GM18519 (cell line): ENCODE data around the gene B4GALT5.
A peak's percentile ranks its signal among the peaks of the same experiment; 100 is the strongest.
"Not testable (repeated sequence)": the region's sequence is repeated elsewhere in the genome, so short reads cannot be mapped to it uniquely, and the experiment has no call there.

Experiments used
- ATAC-seq: cut with Tn5 transposase; IDR thresholded peaks from one replicate; pipeline ENCODE4 v1.9.1; 2021; ENCODE audit warnings: mild to moderate bottlenecking, moderate library complexity; ENCODE audit not compliant: unreplicated experiment, low FRiP score

B4GALT5 gene, protein sequence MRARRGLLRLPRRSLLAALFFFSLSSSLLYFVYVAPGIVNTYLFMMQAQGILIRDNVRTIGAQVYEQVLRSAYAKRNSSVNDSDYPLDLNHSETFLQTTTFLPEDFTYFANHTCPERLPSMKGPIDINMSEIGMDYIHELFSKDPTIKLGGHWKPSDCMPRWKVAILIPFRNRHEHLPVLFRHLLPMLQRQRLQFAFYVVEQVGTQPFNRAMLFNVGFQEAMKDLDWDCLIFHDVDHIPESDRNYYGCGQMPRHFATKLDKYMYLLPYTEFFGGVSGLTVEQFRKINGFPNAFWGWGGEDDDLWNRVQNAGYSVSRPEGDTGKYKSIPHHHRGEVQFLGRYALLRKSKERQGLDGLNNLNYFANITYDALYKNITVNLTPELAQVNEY

GRCh38 chr20:49713753-49714712 is at the start of gene B4GALT5:
Gene B4GALT5 (minus strand): TSS chr20:49713878. CDS start chr20:49713690, 188 bp downstream.
- ATAC-seq = peak; percentile 57

- ATAC-seq = no peak
These were observed 49.5 kb upstream of the B4GALT5 start for GRCh38 chr20:49762940-49763766.

DNA sequence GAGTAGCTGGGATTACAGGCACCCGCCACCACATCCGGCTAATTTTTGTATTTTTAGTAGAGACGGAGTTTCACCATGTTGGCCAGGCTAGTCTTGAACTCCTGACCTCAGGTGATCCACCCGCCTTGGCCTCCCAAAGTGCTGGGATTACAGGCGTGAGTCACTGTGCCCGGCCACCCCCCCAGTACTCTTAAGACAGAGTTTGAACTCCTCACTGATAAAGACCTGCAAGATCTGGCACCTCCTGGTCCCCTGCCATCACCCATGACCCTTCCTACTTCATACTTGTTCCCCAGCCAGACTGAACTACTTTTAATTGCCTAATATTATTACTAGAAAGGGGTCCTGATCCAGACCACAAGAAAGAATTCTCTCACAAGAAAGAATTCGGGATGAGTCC is 48.2 kb upstream of the B4GALT5 start:
- not testable (repeated sequence) for ATAC-seq

DNA sequence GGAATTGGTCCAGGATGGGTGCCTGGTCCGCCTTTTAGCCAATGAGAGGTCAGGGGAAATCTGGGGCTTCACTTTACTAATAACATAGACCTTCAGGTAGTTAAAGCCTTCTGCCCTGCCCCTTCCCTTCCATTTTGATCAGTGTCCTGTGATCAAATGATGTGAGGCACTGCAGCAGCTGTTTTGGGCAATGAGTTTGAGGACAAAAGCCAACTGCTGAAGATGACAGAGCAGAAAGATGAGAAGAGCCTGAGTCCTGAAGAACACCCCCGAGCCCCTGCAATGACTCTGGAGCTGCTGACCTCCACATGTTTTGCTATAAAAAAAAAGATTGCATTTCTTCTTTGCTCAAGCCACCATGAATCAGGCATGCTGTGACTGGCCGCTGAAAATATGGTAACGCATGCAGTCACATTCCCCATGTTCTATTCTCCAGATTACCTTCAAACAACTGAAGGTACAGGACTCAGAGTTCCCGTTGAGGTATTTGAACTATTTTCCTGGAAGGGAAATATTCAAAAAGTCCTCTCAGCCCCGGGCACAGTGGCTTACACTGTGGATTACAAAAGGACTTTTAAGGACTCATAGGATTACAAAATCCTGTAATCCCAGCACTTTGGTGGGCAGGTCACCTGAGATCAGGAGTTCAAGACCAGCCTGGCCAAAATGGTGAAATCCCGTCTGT is 45.7 kb upstream of the B4GALT5 start:
- no peak for ATAC-seq

- ATAC-seq = no peak
These were observed 45.1 kb upstream of the B4GALT5 start for GRCh38 chr20:49758781-49759180.

DNA sequence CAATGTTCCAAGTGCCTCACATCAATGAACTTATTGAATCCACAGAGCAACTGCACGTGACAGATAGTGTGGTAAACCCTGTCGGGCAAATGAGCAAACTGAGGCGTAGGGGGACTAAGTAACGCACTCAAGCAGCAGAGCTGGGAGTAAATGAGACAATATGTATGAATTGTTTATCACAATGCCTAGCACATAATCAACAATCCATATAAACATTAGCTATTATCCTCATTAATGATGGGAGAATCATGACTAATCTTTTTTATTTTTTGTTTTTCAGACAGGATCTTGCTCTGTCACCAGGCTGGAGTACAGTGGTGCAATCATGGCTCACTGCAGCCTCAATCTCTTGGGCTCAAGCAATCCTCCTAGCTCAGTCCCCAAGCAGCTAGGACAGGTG is 43.9 kb upstream of the B4GALT5 start:
- no peak for ATAC-seq

GRCh38 chr20:49756241-49756640 is 42.6 kb upstream of the B4GALT5 start:
- no peak for ATAC-seq

DNA sequence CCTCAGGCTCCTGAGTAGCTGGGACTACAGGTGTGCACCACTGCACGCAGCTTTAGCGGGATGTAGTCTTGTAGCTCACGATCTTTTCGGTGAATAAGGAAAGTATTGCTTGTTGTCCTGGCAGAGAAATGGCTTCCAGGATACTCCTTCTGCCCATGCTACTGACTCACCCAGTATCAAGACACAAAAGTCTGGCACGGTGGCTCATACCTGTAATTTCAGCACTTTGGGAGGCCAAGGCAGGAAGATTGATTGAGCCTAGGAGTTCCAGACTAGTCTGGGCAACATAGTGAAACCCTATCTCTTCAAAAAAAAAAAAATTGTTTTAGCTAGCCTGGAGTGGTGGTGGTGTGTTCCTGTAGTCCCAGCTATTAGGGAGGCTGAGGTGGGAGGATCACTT is 40.9 kb upstream of the B4GALT5 start:
- ATAC-seq = no peak

DNA sequence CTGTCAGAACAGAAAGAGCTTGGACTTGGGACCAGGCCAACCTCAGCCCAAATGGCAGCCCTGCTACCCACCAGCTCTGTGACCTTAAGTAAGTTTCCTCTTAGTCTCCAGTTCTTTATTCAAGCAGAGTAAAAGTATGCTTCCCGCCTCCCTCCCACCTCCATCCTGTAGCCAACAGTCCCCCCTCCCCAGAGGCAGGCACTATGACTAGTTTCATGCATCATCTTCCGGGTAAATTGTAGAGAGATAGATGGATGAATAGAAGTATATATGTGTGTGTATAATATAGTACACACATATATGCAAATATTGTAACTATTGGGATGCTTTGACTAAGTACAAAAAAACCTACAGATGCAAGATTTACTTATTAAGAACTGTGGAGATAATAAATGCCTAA is 39.5 kb upstream of the B4GALT5 start:
- ATAC-seq = no peak

DNA sequence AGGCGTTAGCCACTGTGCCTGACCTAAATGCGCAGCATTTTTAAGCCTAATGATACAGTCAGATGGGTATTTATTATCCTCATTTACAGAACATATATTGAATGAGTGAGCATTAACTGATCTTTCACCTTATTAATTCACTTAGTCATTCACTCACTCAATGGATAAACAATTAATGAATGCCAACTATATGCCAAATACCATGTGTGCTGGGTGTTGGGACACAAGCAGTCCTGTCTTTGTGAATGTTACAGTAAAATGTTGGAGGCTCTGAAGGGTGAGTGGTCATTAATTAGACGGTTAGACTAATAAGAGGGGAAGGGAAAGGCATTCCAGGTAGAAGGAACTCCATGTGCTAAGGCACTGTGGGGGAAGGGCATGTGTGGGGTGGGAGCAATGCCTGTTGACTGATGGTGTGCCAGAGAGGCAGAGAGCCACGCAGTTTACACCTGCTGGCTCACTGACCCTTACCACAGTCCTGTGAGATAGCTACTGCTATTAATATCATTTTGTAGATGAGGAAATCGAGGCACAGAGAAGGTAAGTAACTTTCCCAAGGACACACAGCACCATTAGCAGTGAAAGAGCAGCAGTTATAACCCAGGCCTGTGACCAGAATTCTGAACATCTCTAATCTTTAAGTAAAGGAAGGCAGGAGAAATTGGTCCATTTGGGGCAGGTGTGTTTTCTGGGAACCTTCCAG is 38.7 kb upstream of the B4GALT5 start:
- no peak for ATAC-seq

DNA sequence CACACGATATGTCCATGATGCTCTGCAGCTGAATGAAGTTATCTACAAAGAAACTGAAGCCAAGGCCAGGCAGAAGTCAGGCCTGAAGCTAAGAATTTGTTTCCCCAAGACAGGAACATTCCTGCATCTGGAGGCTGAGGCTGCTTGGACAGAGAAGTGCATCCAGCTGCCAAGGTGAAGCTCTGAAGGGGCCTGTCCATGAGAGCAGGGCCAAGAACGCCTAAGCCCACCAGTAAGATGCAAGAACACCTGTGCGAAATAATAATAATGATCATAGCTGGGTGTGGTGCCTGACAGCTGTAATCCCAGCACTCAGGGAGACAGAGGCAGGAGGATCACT is 37.7 kb upstream of the B4GALT5 start:
- no peak for ATAC-seq

GRCh38 chr20:49750611-49751396 is 37.1 kb upstream of the B4GALT5 start:
- no peak for ATAC-seq

- ATAC-seq = no peak
These were observed 35.9 kb upstream of the B4GALT5 start for GRCh38 chr20:49749625-49750024.

DNA sequence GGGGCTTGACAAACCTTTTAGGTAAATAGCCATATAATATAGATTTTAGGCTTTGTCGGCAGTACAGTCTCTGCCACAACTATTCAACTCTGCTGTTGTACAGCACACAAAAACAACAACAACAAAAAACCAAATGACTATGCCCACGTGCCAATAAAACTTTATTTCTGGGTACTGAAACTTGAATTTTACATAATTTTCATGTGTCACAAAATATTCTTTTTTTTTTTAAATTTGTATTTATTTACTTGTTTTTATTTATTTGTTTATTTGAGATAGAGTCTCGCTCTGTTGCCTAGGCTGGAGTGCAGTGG is 34.8 kb upstream of the B4GALT5 start:
- ATAC-seq = no peak

GRCh38 chr20:49747707-49748524 is 34.2 kb upstream of the B4GALT5 start:
- no peak for ATAC-seq

GRCh38 chr20:49742948-49743347 is 29.3 kb upstream of the B4GALT5 start:
- no peak for ATAC-seq

DNA sequence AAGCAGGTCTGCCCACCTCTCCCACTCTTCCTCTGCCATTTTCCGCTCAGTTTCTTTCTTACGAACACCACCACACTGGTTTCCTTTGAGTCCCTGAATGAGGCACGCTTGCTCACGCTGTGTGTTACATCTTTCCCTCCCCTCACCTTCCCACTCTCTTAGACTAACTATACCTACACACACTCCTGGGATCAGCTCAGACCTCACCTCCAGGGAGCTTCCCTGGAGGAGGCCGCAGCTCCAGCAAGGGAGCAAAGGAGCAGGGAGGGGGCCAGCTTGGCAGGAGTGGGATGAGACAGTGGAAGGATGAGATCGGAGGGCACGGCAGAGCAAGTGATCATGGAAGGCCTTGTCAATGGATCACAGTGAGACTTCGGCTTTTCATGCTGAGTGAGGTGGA is 28.3 kb upstream of the B4GALT5 start:
- no peak for ATAC-seq

DNA sequence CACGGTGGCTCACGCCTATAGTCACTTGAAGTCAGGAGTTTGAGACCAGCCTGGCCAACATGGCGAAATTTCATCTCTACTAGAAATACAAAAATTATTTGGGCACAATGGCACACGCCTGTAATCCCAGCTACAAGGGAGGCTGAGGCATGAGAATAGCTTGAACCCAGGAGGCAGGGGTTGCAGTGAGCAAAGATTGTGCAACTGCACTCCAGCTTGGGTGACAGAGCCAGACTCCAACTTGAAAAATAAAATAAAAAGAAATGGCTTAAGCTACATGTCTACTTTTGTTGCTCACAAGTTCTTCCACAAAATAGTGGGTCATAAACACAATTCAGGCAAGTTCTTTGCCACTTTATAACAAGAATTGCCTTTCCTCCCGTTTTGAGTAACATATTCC is 27.1 kb upstream of the B4GALT5 start:
- no peak for ATAC-seq
